A549 (cell line): Measurements from ENCODE around the gene RCAN2. TPM values are rescaled to one million over a fixed set of nuclear protein-coding genes. Genes with fewer than 3 reads are reported as not detected.

Experiments used
- ATAC-seq, 2 experiments: fragments of 200-7000 bp in 1 of 2; fragments of >200 bp in 1 of 2; cut with Nextera tagmentation in 1 of 2; cut with Tn5 transposase in 1 of 2; 3 replicates each; pipeline versions ENCODE4 v1.8.0 to v1.9.1; 2018 to 2020; ENCODE audit warnings: mild to moderate bottlenecking in 1 of 2, moderate library complexity in 1 of 2
- CTCF ChIA-PET: fragments of 300-600 bp; sonication (Branson Sonifier 250); formaldehyde crosslinking; extraction: SDS; loops from one replicate; lab custom pipeline; 2021; ENCODE audit warnings: antibody characterized with exemption, inconsistent platforms; lab: Yijun Ruan, JAX
- POLR2A ChIA-PET: fragments of 350-600 bp; formaldehyde crosslinking; extraction: SDS; loops from one replicate; lab custom pipeline; 2021; ENCODE audit warnings: antibody characterized with exemption, inconsistent platforms; lab: Yijun Ruan, JAX
- DNase-seq, 2 experiments: peaks; one replicate each; pipeline versions ENCODE4 v3.0.0 to v3.0.0-alpha.2; 2011 to 2016; ENCODE audit warnings: low read depth in 1 of 2, low spot score in 1 of 2
- FAIRE-seq: peaks from 2 replicates; lab custom pipeline; 2011; peaks lifted over from hg19 to GRCh38; lab: Jason Lieb, UNC
- H3K27ac ChIP-seq, 2 experiments: fragments of >200 bp; sonication (Bioruptor Twin); formaldehyde crosslinking; 3 replicates each; pipeline ENCODE4 v1.5.1; 2016 to 2017
- H3K4me1 ChIP-seq: fragments of >200 bp; sonication (Bioruptor Twin); formaldehyde crosslinking; 3 replicates; pipeline ENCODE4 v1.6.1; 2016
- H3K4me2 ChIP-seq: fragments of >200 bp; sonication (Bioruptor Twin); formaldehyde crosslinking; 3 replicates; pipeline ENCODE4 v1.6.1; 2016
- H3K4me3 ChIP-seq: fragments of >200 bp; sonication (Bioruptor Twin); formaldehyde crosslinking; 3 replicates; pipeline ENCODE4 v1.5.1; 2016
- H3K9me3 ChIP-seq: fragments of >200 bp; sonication (Bioruptor Twin); formaldehyde crosslinking; 3 replicates; pipeline ENCODE4 v1.6.1; 2016
- BCL3 ChIP-seq: fragments of >200 bp; sonication (Bioruptor Twin); formaldehyde crosslinking; IDR thresholded peaks from 3 replicates; pipeline ENCODE4 v1.6.1; 2016
- EHF ChIP-seq: fragments of 250-450 bp; sonication (Bioruptor Pico); IDR thresholded peaks from 2 replicates; pipeline ENCODE4 v1.5.0; 2020; ENCODE audit warnings: mild to moderate bottlenecking
- ELK1 ChIP-seq: fragments of 150-350 bp; IDR thresholded peaks from 2 replicates; pipeline ENCODE4 v1.6.1; 2014; ENCODE audit warnings: low read depth, mild to moderate bottlenecking, low read length
- ESRRA ChIP-seq: fragments of 150-350 bp; IDR thresholded peaks from 2 replicates; pipeline ENCODE4 v1.6.1; 2014; ENCODE audit warnings: mild to moderate bottlenecking, low read length, borderline replicate concordance
- FOSB ChIP-seq: fragments of 250-450 bp; sonication (Bioruptor Pico); IDR thresholded peaks from 2 replicates; pipeline ENCODE4 v1.5.0; 2020; ENCODE audit warnings: mild to moderate bottlenecking, moderate library complexity
- GATA3 ChIP-seq: IDR thresholded peaks from 2 replicates; pipeline ENCODE4 v1.6.1; 2012; ENCODE audit warnings: borderline replicate concordance
- HEYL ChIP-seq: fragments of 250-450 bp; sonication (Bioruptor Pico); IDR thresholded peaks from 2 replicates; pipeline ENCODE4 v1.8.0; 2021; ENCODE audit warnings: mild to moderate bottlenecking, moderate library complexity
- HMGXB4 ChIP-seq: fragments of 250-450 bp; sonication (Bioruptor Pico); IDR thresholded peaks from 2 replicates; pipeline ENCODE4 v1.5.0; 2021; ENCODE audit warnings: mild to moderate bottlenecking, moderate library complexity, borderline replicate concordance
- HOXA7 ChIP-seq: fragments of 250-450 bp; sonication (Bioruptor Pico); IDR thresholded peaks from 2 replicates; pipeline ENCODE4 v1.5.0; 2020; ENCODE audit warnings: mild to moderate bottlenecking, moderate library complexity
- JUNB ChIP-seq: fragments of >200 bp; sonication (Bioruptor Twin); formaldehyde crosslinking; IDR thresholded peaks from 2 replicates; pipeline ENCODE4 v1.6.1; 2016
- MAFK ChIP-seq: fragments of 450-650 bp; IDR thresholded peaks from 2 replicates; pipeline ENCODE4 v1.6.1; 2014; ENCODE audit not compliant: partially characterized antibody
- NR3C1 ChIP-seq: fragments of >200 bp; sonication (Bioruptor Twin); formaldehyde crosslinking; IDR thresholded peaks from 3 replicates; pipeline ENCODE4 v1.6.1; 2017
- POLR2AphosphoS2 ChIP-seq: conservative IDR thresholded peaks from 2 replicates; pipeline ENCODE4 v1.6.1; 2012; ENCODE audit warnings: low read length, improper control_type of control experiment, inconsistent platforms
- RAD21 ChIP-seq, 2 experiments: fragments of >200 bp in 1 of 2; sonication (Bioruptor Twin) in 1 of 2; formaldehyde crosslinking in 1 of 2; IDR thresholded peaks in 1 of 2; conservative IDR thresholded peaks in 1 of 2; 2 replicates in 1 of 2; 3 replicates in 1 of 2; pipeline ENCODE4 v1.6.1; 2012 to 2018; ENCODE audit warnings: inconsistent platforms in 1 of 2
- SREBF2 ChIP-seq: fragments of 450-650 bp; IDR thresholded peaks from 2 replicates; pipeline ENCODE4 v1.6.1; 2014; ENCODE audit warnings: mild to moderate bottlenecking, moderate library complexity
- ZC3H11A ChIP-seq: fragments of 450-650 bp; IDR thresholded peaks from 2 replicates; pipeline ENCODE4 v1.6.1; 2014; ENCODE audit warnings: antibody characterized with exemption, mild to moderate bottlenecking
- ZNF302 ChIP-seq: fragments of 250-450 bp; sonication (Bioruptor Pico); IDR thresholded peaks from 2 replicates; pipeline ENCODE4 v1.9.0; 2021; ENCODE audit warnings: inconsistent platforms, mild to moderate bottlenecking, moderate library complexity
- WGBS: methylation state at CpG from one replicate; pipeline ENCODE4 v1.1.6; 2017; ENCODE audit errors: missing lambda C conversion rate; 5-methylcytosine and 5-hydroxymethylcytosine counted together
- polyA plus RNA-seq, 4 experiments: library from polyadenylated mRNA; depleted of rRNA in 3 of 4; stranded (reverse); fragments of >200 nt; fragmentation: RNase III in 1 of 4; extraction: RNeasy Plus Mini Kit Qiagen cat#74134 plus additional on column Dnase treatment in 1 of 4; gene quantifications; 2 replicates in 3 of 4; 3 replicates in 1 of 4; pipeline ENCODE4 v1.2.3, GENCODE V29; 2011 to 2017
- TF ChIP-seq, protein P1 (sequence below): fragments of >200 bp; sonication (Bioruptor Twin); formaldehyde crosslinking; IDR thresholded peaks from 2 replicates; pipeline ENCODE4 v1.6.1; 2016

RCAN2 gene
- polyA plus RNA-seq, 2 of the 4 experiments (the other 2 are of a cell fraction) = not detected

DNA sequence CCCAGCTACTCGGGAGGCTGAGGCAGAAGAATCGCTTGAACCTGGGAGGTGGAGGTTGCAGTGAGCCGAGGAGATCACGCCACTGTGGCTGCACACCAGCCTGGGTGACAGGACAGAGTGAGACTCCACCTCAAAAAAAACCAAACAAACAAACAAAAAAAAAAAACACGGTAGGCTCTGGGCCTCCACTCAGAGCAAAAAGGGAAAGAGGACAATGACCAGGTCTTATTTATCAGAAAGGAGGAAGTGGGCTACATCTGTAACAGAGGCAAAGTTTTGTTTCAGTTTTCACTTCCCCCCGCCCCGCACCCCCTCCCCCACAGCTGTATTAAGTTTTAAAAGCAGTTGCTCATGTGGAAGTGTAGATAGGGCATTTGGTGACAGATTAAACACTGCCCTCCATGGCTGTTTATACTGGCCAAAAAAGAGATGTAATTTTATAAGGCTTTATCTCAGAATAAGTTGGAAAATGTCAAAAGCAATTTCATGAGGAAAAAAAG is 114.6 kb downstream of the RCAN2 start:
- no peak overlapping the region for H3K4me3 ChIP-seq
- TF ChIP-seq POLR2AphosphoS2 = no peak
- TF ChIP-seq EHF (CRISPR knock-in tag) = no peak
- TF ChIP-seq, protein P1, sequence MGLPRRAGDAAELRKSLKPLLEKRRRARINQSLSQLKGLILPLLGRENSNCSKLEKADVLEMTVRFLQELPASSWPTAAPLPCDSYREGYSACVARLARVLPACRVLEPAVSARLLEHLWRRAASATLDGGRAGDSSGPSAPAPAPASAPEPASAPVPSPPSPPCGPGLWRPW = no peak
- no peak for TF ChIP-seq MAFK
- no peak for TF ChIP-seq ESRRA
- TF ChIP-seq ELK1 = no peak
- no peak for TF ChIP-seq GATA3
- no peak for TF ChIP-seq HMGXB4
- TF ChIP-seq HOXA7 (CRISPR knock-in tag) = no peak

DNA sequence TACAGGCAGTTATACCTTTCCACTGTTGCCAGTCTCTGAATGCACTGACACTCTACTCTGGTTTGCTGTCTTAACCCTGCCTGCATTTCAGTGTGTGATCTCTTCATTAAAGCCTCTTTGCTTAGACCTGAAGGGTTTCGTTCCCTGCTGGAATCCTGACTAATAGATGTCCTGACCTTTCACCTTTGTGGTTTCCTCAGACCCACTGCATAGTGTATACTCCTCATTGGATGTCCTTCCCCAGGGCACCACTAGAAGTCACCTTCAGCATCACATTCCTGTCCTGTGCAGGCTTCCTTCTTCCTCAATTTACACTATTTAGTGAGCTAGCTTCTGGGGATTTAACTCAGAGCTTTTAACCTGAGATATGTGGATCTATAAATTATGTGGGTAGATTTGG is 120.6 kb downstream of the RCAN2 start:
- Histone ChIP-seq H3K4me2 (no peak overlapping the region), H3K9me3 (no peaks in the 10 kb centered on the region), H3K27ac (no peak overlapping the region), H3K4me3 (no peak overlapping the region), H3K4me1 (no peaks in the 10 kb centered on the region)
- ChIA-PET POLR2A (no interaction called here), CTCF (no interaction called here)
- DNase-seq (no peak), FAIRE-seq (no peak), ATAC-seq (no peak)
- TF ChIP-seq BCL3 = no peak
- TF ChIP-seq HEYL (CRISPR knock-in tag) = no peak
- TF ChIP-seq JUNB = no peak
- TF ChIP-seq RAD21 (conservative IDR thresholded peaks at IDR 0.05 in 1 of 2, IDR thresholded peaks at IDR 0.05 in 1 of 2) = no peak
- 7% methylated on average over 1 of the region's 1 CpG for WGBS

More for the DNA sequence above, 114.6 kb downstream of the RCAN2 start:
- 20% methylated on average over 6 of the region's 7 CpGs for WGBS
- POLR2A ChIA-PET = no interaction called here
- Histone ChIP-seq H3K27ac (no peak overlapping the region), H3K4me2 (no peak overlapping the region), H3K9me3 (no peaks in the 10 kb centered on the region), H3K4me1 (no peaks in the 10 kb centered on the region)
- ATAC-seq (no peak), DNase-seq (no peak), FAIRE-seq (no peak)
- CTCF ChIA-PET = no interaction called here

DNA sequence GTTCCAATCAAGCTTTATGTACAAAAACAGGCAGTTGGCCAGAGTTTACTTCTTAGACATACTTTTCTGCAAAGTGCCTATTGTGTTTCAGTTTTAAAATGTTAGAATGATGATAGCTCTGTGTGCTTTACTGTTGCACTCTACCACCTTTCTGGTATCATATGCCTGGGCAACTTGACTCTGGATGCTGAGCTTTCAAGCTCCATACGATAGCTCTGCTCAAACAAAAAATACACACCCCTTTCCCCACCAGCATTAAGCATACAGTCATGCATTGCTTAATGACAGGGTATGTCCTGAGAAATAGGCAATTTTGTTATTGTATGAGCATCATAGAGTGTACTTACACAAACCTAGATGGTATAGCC is 123.1 kb downstream of the RCAN2 start:
- Histone ChIP-seq H3K4me1 (no peaks in the 10 kb centered on the region), H3K4me2 (no peak overlapping the region), H3K4me3 (no peak overlapping the region), H3K9me3 (no peaks in the 10 kb centered on the region), H3K27ac (no peak overlapping the region)
- ChIA-PET CTCF (no interaction called here), POLR2A (no interaction called here)
- DNase-seq (no peak), FAIRE-seq (no peak), ATAC-seq (no peak)
- WGBS = 8% methylated on average over 1 of the region's 1 CpG
- no peak for TF ChIP-seq SREBF2
- no peak for TF ChIP-seq FOSB (CRISPR knock-in tag)
- TF ChIP-seq ZNF302 (CRISPR knock-in tag) = no peak
- no peak for TF ChIP-seq ZC3H11A
- TF ChIP-seq NR3C1 = no peak
